BJ (cell line): ENCODE data around the gene HSPA1B. TPM values are rescaled to one million over a fixed set of nuclear protein-coding genes. Genes with fewer than 3 reads are reported as not detected.

ENCODE experiments used
- CTCF ChIA-PET: fragments of 350-600 bp; formaldehyde crosslinking; extraction: SDS; loops from one replicate; lab custom pipeline; 2021; ENCODE audit warnings: antibody characterized with exemption, inconsistent platforms; lab: Yijun Ruan, JAX
- POLR2A ChIA-PET: fragments of 300-600 bp; sonication (Branson Sonifier 250); formaldehyde crosslinking; extraction: SDS; loops from one replicate; lab custom pipeline; 2021; ENCODE audit warnings: antibody characterized with exemption; lab: Charles Lee
- DNase-seq: peaks from one replicate; pipeline ENCODE4 v3.0.0-alpha.2; 2011; ENCODE audit warnings: low read depth
- H3K27me3 ChIP-seq: 2 replicates; pipeline ENCODE4 v1.6.0; 2011; ENCODE audit warnings: low read length; ENCODE audit not compliant: control insufficient read depth, insufficient read depth
- H3K36me3 ChIP-seq: 2 replicates; pipeline ENCODE4 v1.5.1; 2011; ENCODE audit warnings: low read length; ENCODE audit not compliant: control insufficient read depth, insufficient read depth
- H3K4me3 ChIP-seq: 2 replicates; pipeline ENCODE4 v1.5.1; 2011; ENCODE audit warnings: low read depth, mild to moderate bottlenecking, control low read depth, low read length
- CTCF ChIP-seq: IDR thresholded peaks from 2 replicates; pipeline ENCODE4 v1.5.1; 2011; ENCODE audit warnings: low read depth, mild to moderate bottlenecking, control low read depth, inconsistent platforms, low read length, moderate library complexity; ENCODE audit not compliant: insufficient read depth
- polyA plus RNA-seq: library from polyadenylated mRNA; depleted of rRNA; stranded (reverse); fragments of >200 nt; gene quantifications from 2 replicates; pipeline ENCODE4 v1.2.3, GENCODE V29; 2011

The HSPA1B gene
- polyA plus RNA-seq, 1 experiment = 42.8 TPM

GRCh38 chr6:31869343-31869742, 41.8 kb downstream of the HSPA1B start:
- DNase-seq = no peak
- POLR2A ChIA-PET = no interaction called here
- TF ChIP-seq CTCF = no peak
- H3K36me3 ChIP-seq = no peaks in the 10 kb centered on the region
- peaks cover 2% of the 10 kb centered on the region; the same call in 1 of the 2 replicates for H3K27me3 ChIP-seq
- H3K4me3 ChIP-seq = no peak overlapping the region
- CTCF ChIA-PET = no interaction called here

- no peak for TF ChIP-seq CTCF
- H3K27me3 ChIP-seq = peaks cover 2% of the 10 kb centered on the region; the same call in 1 of the 2 replicates
- no peaks in the 10 kb centered on the region for H3K36me3 ChIP-seq
- H3K4me3 ChIP-seq = no peak overlapping the region
- ChIA-PET CTCF (interaction anchor here (0.6 to 3.3 kb wide), 3 partner anchors 19 to 915 kb away, joined by 3 to 9 read pairs (median 4); no protein-coding TSS in a partner anchor), POLR2A (no interaction called here)
- no peak for DNase-seq
Measured at GRCh38 chr6:31870385-31870921, 42.9 kb downstream of the HSPA1B start.

GRCh38 chr6:31871046-31871659, 43.6 kb downstream of the HSPA1B start:
- Histone ChIP-seq H3K4me3 (no peak overlapping the region), H3K36me3 (no peaks in the 10 kb centered on the region), H3K27me3 (peaks cover 2% of the 10 kb centered on the region; the same call in 1 of the 2 replicates)
- POLR2A ChIA-PET = no interaction called here
- TF ChIP-seq CTCF = no peak
- DNase-seq = no peak
- CTCF ChIA-PET = interaction anchor here (0.7 to 3.3 kb wide), 2 partner anchors 18 to 142 kb away, joined by 4 to 9 read pairs; no protein-coding TSS in a partner anchor

GRCh38 chr6:31874084-31874670, 46.6 kb downstream of the HSPA1B start:
- Histone ChIP-seq H3K4me3 (no peak overlapping the region), H3K36me3 (no peaks in the 10 kb centered on the region), H3K27me3 (peaks cover 2% of the 10 kb centered on the region; the same call in 1 of the 2 replicates)
- POLR2A ChIA-PET = interaction anchor here (0.6 kb wide), 1 partner anchor 37 kb away, joined by 3 read pairs; no protein-coding TSS in a partner anchor
- no peak for TF ChIP-seq CTCF
- CTCF ChIA-PET = interaction anchor here (0.7 to 2.7 kb wide), 2 partner anchors 15 to 78 kb away, joined by 3 to 24 read pairs; no protein-coding TSS in a partner anchor
- no peak for DNase-seq
